HepG2 (cell line): ENCODE results near the gene SLC6A4. TPM values are rescaled to one million over a fixed set of nuclear protein-coding genes. Genes with fewer than 3 reads are reported as not detected.

Experiments used
- ATAC-seq: fragments of 200-7000 bp; cut with Tn5 transposase; 3 replicates; pipeline ENCODE4 v1.9.1; 2020; ENCODE audit warnings: mild to moderate bottlenecking, moderate library complexity
- BruUV-seq: library from RNA; stranded (reverse); fragments of 400-500 nt; replicated peaks from 2 replicates; lab custom pipeline; 2021; lab: Mats Ljungman, UMichigan
- CTCF ChIA-PET: fragments of 300-600 bp; formaldehyde crosslinking; extraction: SDS; loops from one replicate; lab custom pipeline; 2021; ENCODE audit warnings: low total read pairs, inconsistent platforms, low intra/inter-chr PET ratio; lab: Yijun Ruan, JAX
- POLR2A ChIA-PET: fragments of 350-600 bp; sonication (Branson Sonifier 250); formaldehyde crosslinking; loops from one replicate; lab custom pipeline; 2020; ENCODE audit warnings: antibody characterized with exemption, inconsistent platforms; lab: Yijun Ruan, JAX
- DNase-seq: peaks from one replicate; pipeline ENCODE4 v3.0.0-alpha.2; 2015; ENCODE audit warnings: low spot score
- FAIRE-seq: peaks from 3 replicates; lab custom pipeline; 2011; peaks lifted over from hg19 to GRCh38; lab: Jason Lieb, UNC
- H2AFZ ChIP-seq: one replicate; pipeline ENCODE4 v1.6.1; 2011; ENCODE audit warnings: low read length, inconsistent platforms
- H3K27ac ChIP-seq: fragments of 300-600 bp; 3 replicates; pipeline ENCODE4 v1.8.0; 2011; ENCODE audit warnings: mixed run types, mild to moderate bottlenecking, mixed read lengths, low read length, inconsistent platforms; ENCODE audit not compliant: insufficient read depth; ENCODE audit errors: extremely low read length
- H3K27me3 ChIP-seq, 2 experiments: fragments of 200-600 bp in 1 of 2; 2 replicates in 1 of 2; 3 replicates in 1 of 2; pipeline versions ENCODE4 v1.6.0 to v1.8.0; 2011; ENCODE audit warnings: low read length in 2 of 2, mild to moderate bottlenecking in 2 of 2, moderate library complexity in 2 of 2, inconsistent platforms in 1 of 2; ENCODE audit not compliant: insufficient read depth in 2 of 2, control insufficient read depth in 1 of 2
- H3K36me3 ChIP-seq, 2 experiments: fragments of 200-600 bp in 1 of 2; replicated peaks in 1 of 2; 2 replicates in 1 of 2; 3 replicates in 1 of 2; pipeline versions ENCODE4 v1.5.1 to v1.8.0; 2011; ENCODE audit warnings: low read length in 2 of 2, inconsistent platforms in 1 of 2; ENCODE audit not compliant: insufficient read depth in 2 of 2, control insufficient read depth in 1 of 2
- H3K4me1 ChIP-seq: 2 replicates; pipeline ENCODE4 v1.5.1; 2012; ENCODE audit warnings: low read length, inconsistent platforms; ENCODE audit not compliant: insufficient read depth
- H3K4me2 ChIP-seq: 2 replicates; pipeline ENCODE4 v1.6.0; 2011; ENCODE audit warnings: low read depth, low read length, inconsistent platforms
- H3K4me3 ChIP-seq, 3 experiments: fragments of 200-600 bp in 1 of 3; sonication (generic), shearing (Covaris generic) in 1 of 3; replicated peaks in 1 of 3; 2 replicates each; pipeline ENCODE4 v1.5.1; 2011 to 2016; ENCODE audit warnings: low read length in 3 of 3, inconsistent platforms in 2 of 3, low read depth in 2 of 3, mild to moderate bottlenecking in 2 of 3, control low read depth in 1 of 3, mixed read lengths in 1 of 3; ENCODE audit not compliant: insufficient read depth in 1 of 3
- H3K79me2 ChIP-seq: one replicate; pipeline ENCODE4 v1.6.1; 2011; ENCODE audit warnings: low read length, inconsistent platforms; ENCODE audit not compliant: insufficient read depth
- H3K9ac ChIP-seq: 2 replicates; pipeline ENCODE4 v1.6.0; 2011; ENCODE audit warnings: mild to moderate bottlenecking, low read depth, low read length, inconsistent platforms; ENCODE audit not compliant: insufficient read depth
- H3K9me3 ChIP-seq: 2 replicates; pipeline ENCODE4 v1.5.1; 2012; ENCODE audit warnings: mild to moderate bottlenecking, low read length
- H4K20me1 ChIP-seq: 2 replicates; pipeline ENCODE4 v1.6.0; 2011; ENCODE audit warnings: inconsistent platforms, mild to moderate bottlenecking, low read length, moderate library complexity; ENCODE audit not compliant: insufficient read depth
- DNMT3B ChIP-seq: conservative IDR thresholded peaks from 2 replicates; pipeline ENCODE4 v1.6.1; 2016; ENCODE audit warnings: missing biosample characterization, control low read depth
- EP300 ChIP-seq, 3 experiments: sonication (generic) in 1 of 3; formaldehyde crosslinking in 1 of 3; IDR thresholded peaks; 2 replicates each; pipeline versions ENCODE4 v1.5.1 to v1.6.1; 2011 to 2020; ENCODE audit warnings: low read depth in 2 of 3, low read length in 2 of 3, borderline replicate concordance in 1 of 3, improper control_type of control experiment in 1 of 3, mild to moderate bottlenecking in 1 of 3, missing genetic modification reagents in 1 of 3, moderate library complexity in 1 of 3
- FOXK2 ChIP-seq: fragments of 450-650 bp; IDR thresholded peaks from 2 replicates; pipeline ENCODE4 v1.6.1; 2016
- ISX ChIP-seq: sonication (generic); formaldehyde crosslinking; conservative IDR thresholded peaks from 2 replicates; pipeline ENCODE4 v1.5.0; 2020; ENCODE audit warnings: missing genetic modification reagents
- NR2F2 ChIP-seq: IDR thresholded peaks from 2 replicates; pipeline ENCODE4 v1.6.1; 2012; ENCODE audit warnings: low read depth, inconsistent platforms, borderline replicate concordance
- SNAPC2 ChIP-seq: sonication (generic); formaldehyde crosslinking; IDR thresholded peaks from 2 replicates; pipeline ENCODE4 v1.8.1; 2022; ENCODE audit warnings: mild to moderate bottlenecking, missing genetic modification reagents
- ZBTB21 ChIP-seq: sonication (generic); formaldehyde crosslinking; IDR thresholded peaks from 2 replicates; pipeline ENCODE4 v1.4.0; 2020; ENCODE audit warnings: missing genetic modification reagents
- ZNF720 ChIP-seq: sonication (generic); formaldehyde crosslinking; IDR thresholded peaks from 2 replicates; pipeline ENCODE4 v1.4.0; 2020; ENCODE audit warnings: missing genetic modification reagents
- ZNF788 ChIP-seq: sonication (generic); formaldehyde crosslinking; IDR thresholded peaks from 2 replicates; pipeline ENCODE4 v1.5.0; 2020; ENCODE audit warnings: mild to moderate bottlenecking, missing genetic modification reagents, borderline replicate concordance
- ZSCAN20 ChIP-seq: sonication (generic); formaldehyde crosslinking; IDR thresholded peaks from 2 replicates; pipeline ENCODE4 v1.4.0; 2020; ENCODE audit warnings: missing genetic modification reagents, mild to moderate bottlenecking, borderline replicate concordance
- WGBS: methylation state at CpG from one replicate; pipeline ENCODE4 v1.1.6; 2017; ENCODE audit warnings: low lambda C conversion rate; 5-methylcytosine and 5-hydroxymethylcytosine counted together
- in situ Hi-C: cut with HindIII; loops from 2 replicates; pipeline ENCODE4 v1.10.0; 2017; ENCODE audit warnings: low pct_unique_long_range_greater_than_20kb; ENCODE audit not compliant: extremely low pct_ligation_motif_present
- intact Hi-C: fragments of 100-400 bp; cut with micrococcal nuclease; formaldehyde crosslinking; loops from one replicate; pipeline ENCODE4 v1.10.0; 2022; ENCODE audit not compliant: unreplicated experiment
- polyA plus RNA-seq, 8 experiments: library from polyadenylated mRNA; depleted of rRNA in 3 of 8; stranded (reverse) in 7 of 8; unstranded in 1 of 8; fragments of >200 nt; fragmentation: Illumina TruSeq in 4 of 8; extraction: Trizol in 4 of 8; gene quantifications; 2 replicates each; pipeline versions ENCODE4 v1.2.1 to v1.2.3, GENCODE V29; 2011 to 2016; ENCODE audit warnings: low read depth in 4 of 8, missing spikeins in 1 of 8, mixed read lengths in 1 of 8; ENCODE audit not compliant: insufficient read depth in 1 of 8
- total RNA-seq, 5 experiments: library from RNA; depleted of rRNA; stranded (reverse); fragments of >200 nt; fragmentation: Illumina TruSeq; extraction: Trizol; gene quantifications; 2 replicates each; pipeline ENCODE4 v1.2.3, GENCODE V29; 2016; ENCODE audit warnings: low read depth in 1 of 5

Gene SLC6A4
- total and polyA plus RNA-seq, 2 of the 13 experiments (the other 11 are each of a cell fraction or from before 2014, with no cell fraction given) = 7.6 to 20.3 TPM

DNA sequence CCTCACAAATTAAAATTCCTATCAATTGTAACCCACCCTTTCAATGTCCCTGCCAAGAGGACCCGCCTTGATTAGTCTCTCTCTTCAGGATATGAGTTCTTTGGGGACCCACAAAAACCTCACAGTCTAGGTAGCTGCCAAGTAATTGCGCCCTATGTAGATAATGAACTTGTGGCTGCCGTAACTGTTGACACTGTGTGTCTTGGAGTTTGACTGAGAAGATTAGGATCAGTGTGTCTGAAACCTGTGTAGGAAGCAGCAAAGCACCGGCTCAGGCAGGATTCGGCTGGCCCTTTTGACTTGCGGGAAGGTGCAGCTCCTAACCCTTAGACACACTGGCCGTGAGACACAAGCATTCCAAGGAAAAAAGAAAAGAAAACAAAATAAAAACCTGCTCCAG lies 17.8 kb upstream of the SLC6A4 start (continued):
- TF ChIP-seq ZBTB21 (CRISPR knock-in tag) = no peak
- no peak for TF ChIP-seq ZSCAN20 (CRISPR knock-in tag)

- peaks cover 13 to 56% of the 10 kb centered on the region in 2 experiments for H3K36me3 ChIP-seq
- no peak for TF ChIP-seq FOXK2
- no peak for TF ChIP-seq EP300 (IDR thresholded peaks at IDR 0.05; ENCODE audit: low read depth in 2 of 2, low read length in 2 of 2)
- TF ChIP-seq EP300 (CRISPR knock-in tag; IDR thresholded peaks at IDR 0.05; ENCODE audit: borderline replicate concordance) = no peak
- TF ChIP-seq DNMT3B (CRISPR knock-in tag) = no peak
- TF ChIP-seq ZNF788 (CRISPR knock-in tag) = no peak
- intact Hi-C loops = no loop called here
- ChIA-PET POLR2A (no interaction called here), CTCF (no interaction called here)
- in situ Hi-C loops = no loop called here
- H3K27ac ChIP-seq = no peak overlapping the region
- FAIRE-seq (no peak), DNase-seq (no peak), ATAC-seq (no peak)
- H3K79me2 ChIP-seq = no peaks in the 10 kb centered on the region
- no peak overlapping the region for H3K4me2 ChIP-seq
- H3K9me3 ChIP-seq = no peaks in the 10 kb centered on the region
- H3K4me3 ChIP-seq = no peak overlapping the region
- BruUV-seq = no TSS peak
- H2AFZ ChIP-seq = no peak overlapping the region
- no peaks in the 10 kb centered on the region for H3K27me3 ChIP-seq
- H3K9ac ChIP-seq = no peak overlapping the region
- H3K4me1 ChIP-seq = peaks cover 10% of the 10 kb centered on the region
- no peaks in the 10 kb centered on the region for H4K20me1 ChIP-seq
Observed at GRCh38 chr17:30251931-30252330, 16.4 kb upstream of the SLC6A4 start.

DNA sequence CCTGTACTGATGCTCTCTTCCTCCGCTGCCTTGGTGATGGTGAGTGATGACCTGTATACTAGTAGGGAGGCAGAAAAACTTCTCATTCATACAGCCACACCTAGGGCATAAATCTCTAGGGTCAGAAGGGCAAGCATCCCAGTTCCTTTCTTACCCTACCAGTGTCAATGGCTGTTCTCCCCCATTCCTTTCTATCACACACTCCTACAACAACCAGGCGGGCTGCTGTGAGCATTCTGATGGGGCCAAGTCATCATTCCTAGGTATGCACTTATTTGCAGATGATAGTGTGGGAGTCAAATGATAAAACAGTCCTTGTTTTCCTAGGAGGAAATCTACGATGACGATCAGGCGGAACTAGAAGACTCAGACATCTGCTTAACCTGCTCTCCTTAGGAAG lies 14.0 kb upstream of the SLC6A4 start:
- Histone ChIP-seq H3K79me2 (no peaks in the 10 kb centered on the region), H3K27ac (no peak overlapping the region), H2AFZ (no peak overlapping the region), H3K9me3 (no peaks in the 10 kb centered on the region), H3K4me3 (no peak overlapping the region), H3K4me2 (no peak overlapping the region), H4K20me1 (no peaks in the 10 kb centered on the region), H3K36me3 (peaks cover 11 to 44% of the 10 kb centered on the region in 2 experiments; a peak in 4 of 5 replicates), H3K9ac (no peak overlapping the region), H3K4me1 (peaks cover 10% of the 10 kb centered on the region), H3K27me3 (no peaks in the 10 kb centered on the region)
- FAIRE-seq = no peak
- ATAC-seq = no peak
- no peak for DNase-seq
- WGBS = 97% methylated on average over 5 of the region's 5 CpGs
- intact Hi-C loops (no loop called here), in situ Hi-C loops (no loop called here)
- no TSS peak for BruUV-seq
- ChIA-PET CTCF (no interaction called here), POLR2A (no interaction called here)
- TF ChIP-seq ISX (no peak), ZNF720 (CRISPR knock-in tag) (no peak), NR2F2 (no peak), SNAPC2 (CRISPR knock-in tag) (no peak)
